Body of pancreas (tissue), 4 donors: Measurements from ENCODE around the gene CD151. TPM values are rescaled to one million over a fixed set of nuclear protein-coding genes. Genes with fewer than 3 reads are reported as not detected.

Experiments used
- ATAC-seq: fragments of 150-250 bp; one replicate; pipeline ENCODE4 v1.9.1; 2016
- DNase-seq, 4 donors: peaks; one replicate each; pipeline ENCODE4 v3.0.0-alpha.2; 2019
- H3K27ac ChIP-seq, 4 donors: fragments of 200-600 bp; sonication (generic); 1 replicate in 3 of 4; 2 replicates in 1 of 4; pipeline versions ENCODE4 v1.5.1 to v1.6.1; 2016 to 2019; ENCODE audit warnings: mild to moderate bottlenecking in 1 of 4, mixed read lengths in 1 of 4, moderate library complexity in 1 of 4
- H3K27me3 ChIP-seq, 2 donors: fragments of 200-600 bp; sonication (generic); one replicate each; pipeline ENCODE4 v1.6.0; 2016; ENCODE audit warnings: mild to moderate bottlenecking in 1 of 2
- H3K36me3 ChIP-seq, 2 donors: fragments of 200-600 bp; sonication (generic); replicated peaks in 1 of 2; 2 replicates each; pipeline ENCODE4 v1.5.1; 2016; ENCODE audit warnings: low read depth in 2 of 2; ENCODE audit not compliant: insufficient read depth in 1 of 2
- H3K4me1 ChIP-seq: fragments of 200-600 bp; sonication (generic); one replicate; pipeline ENCODE4 v1.6.0; 2016
- H3K4me3 ChIP-seq, 2 donors: fragments of 200-600 bp; sonication (generic); 1 replicate in 1 of 2; 2 replicates in 1 of 2; pipeline ENCODE4 v1.5.1; 2016 to 2019
- H3K9me3 ChIP-seq, 3 donors: fragments of 200-600 bp; sonication (generic); 1 replicate in 2 of 3; 2 replicates in 1 of 3; pipeline ENCODE4 v1.5.1; 2016
- POLR2A ChIP-seq, 3 donors: fragments of 450-650 bp; IDR thresholded peaks; one replicate each; pipeline ENCODE4 v1.6.1; 2016; ENCODE audit warnings: antibody characterized with exemption in 3 of 3, mild to moderate bottlenecking in 2 of 3
- WGBS, 2 donors: methylation state at CpG; one replicate each; pipeline ENCODE4 v1.1.5; 2017; 5-methylcytosine and 5-hydroxymethylcytosine counted together
- intact Hi-C: fragments of 100-400 bp; cut with DNase I; formaldehyde crosslinking; loops from one replicate; pipeline ENCODE4 v1.15.1; 2023
- total RNA-seq, 2 donors: library from RNA; depleted of rRNA; stranded (reverse); fragments of >200 nt; gene quantifications; one replicate each; pipeline ENCODE4 v1.1.0, GENCODE V29; 2016
- TF ChIP-seq, protein P1 (sequence below), 7 experiments: fragments of 450-650 bp in 4 of 7; fragments of 200-600 bp in 3 of 7; sonication (generic) in 3 of 7; IDR thresholded peaks; one replicate each; pipeline ENCODE4 v1.5.1; 2016 to 2019; ENCODE audit warnings: antibody characterized with exemption in 7 of 7

The CD151 gene
- total RNA-seq, 2 donors from 2014 or later = 152 to 282 TPM

DNA sequence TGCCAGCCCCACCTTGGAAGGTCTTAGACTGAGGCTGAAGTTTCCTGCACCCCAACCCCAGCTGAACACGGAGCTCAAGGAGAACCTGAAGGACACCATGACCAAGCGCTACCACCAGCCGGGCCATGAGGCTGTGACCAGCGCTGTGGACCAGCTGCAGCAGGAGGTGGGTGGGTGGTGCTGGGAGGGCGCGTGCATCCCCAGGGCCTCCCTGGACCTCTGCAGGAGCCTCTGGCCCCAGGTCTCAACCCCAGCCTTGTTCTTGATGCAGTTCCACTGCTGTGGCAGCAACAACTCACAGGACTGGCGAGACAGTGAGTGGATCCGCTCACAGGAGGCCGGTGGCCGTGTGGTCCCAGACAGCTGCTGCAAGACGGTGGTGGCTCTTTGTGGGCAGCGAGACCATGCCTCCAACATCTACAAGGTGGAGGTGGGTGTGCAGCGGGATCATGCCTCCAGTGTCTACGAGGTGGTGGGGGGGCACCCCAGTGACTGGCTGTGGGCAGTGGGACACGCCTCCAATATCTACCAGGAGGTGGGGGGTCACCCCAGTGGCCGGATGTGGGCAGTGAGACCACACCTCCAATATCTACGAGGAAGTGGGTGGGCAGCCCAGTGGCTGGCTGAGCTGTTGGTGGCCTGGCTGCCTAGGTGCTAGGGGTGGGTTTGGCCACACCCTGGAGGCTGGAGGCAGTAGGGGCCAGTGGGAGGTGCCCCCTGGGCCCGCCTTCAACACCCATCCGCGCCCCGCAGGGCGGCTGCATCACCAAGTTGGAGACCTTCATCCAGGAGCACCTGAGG lies 4.6 kb downstream of the CD151 start:
- H3K4me1 ChIP-seq = peaks cover 78% of the 10 kb centered on the region

DNA sequence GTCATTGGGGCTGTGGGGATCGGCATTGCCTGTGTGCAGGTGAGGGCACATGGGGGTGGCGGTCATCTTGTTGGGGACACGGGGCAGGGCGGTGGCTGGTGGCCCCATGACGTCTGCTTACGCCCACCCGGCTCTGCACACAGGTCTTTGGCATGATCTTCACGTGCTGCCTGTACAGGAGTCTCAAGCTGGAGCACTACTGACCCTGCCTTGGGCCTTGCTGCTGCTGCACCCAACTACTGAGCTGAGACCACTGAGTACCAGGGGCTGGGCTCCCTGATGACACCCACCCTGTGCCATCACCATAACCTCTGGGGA lies 5.2 kb downstream of the CD151 start:
- TF ChIP-seq, protein P1, sequence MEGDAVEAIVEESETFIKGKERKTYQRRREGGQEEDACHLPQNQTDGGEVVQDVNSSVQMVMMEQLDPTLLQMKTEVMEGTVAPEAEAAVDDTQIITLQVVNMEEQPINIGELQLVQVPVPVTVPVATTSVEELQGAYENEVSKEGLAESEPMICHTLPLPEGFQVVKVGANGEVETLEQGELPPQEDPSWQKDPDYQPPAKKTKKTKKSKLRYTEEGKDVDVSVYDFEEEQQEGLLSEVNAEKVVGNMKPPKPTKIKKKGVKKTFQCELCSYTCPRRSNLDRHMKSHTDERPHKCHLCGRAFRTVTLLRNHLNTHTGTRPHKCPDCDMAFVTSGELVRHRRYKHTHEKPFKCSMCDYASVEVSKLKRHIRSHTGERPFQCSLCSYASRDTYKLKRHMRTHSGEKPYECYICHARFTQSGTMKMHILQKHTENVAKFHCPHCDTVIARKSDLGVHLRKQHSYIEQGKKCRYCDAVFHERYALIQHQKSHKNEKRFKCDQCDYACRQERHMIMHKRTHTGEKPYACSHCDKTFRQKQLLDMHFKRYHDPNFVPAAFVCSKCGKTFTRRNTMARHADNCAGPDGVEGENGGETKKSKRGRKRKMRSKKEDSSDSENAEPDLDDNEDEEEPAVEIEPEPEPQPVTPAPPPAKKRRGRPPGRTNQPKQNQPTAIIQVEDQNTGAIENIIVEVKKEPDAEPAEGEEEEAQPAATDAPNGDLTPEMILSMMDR (IDR thresholded peaks at IDR 0.05) = no peak
- TF ChIP-seq POLR2A (IDR thresholded peaks at IDR 0.05) = no peak
- 70 to 87% methylated on average over 4 to 8 of the region's 8 CpGs for WGBS, 2 donors
- intact Hi-C loops = no loop called here
- Histone ChIP-seq H3K36me3 (peaks cover 0 to 20% of the 10 kb centered on the region in 2 donors), H3K9me3 (no peaks in the 10 kb centered on the region), H3K27ac (peak overlapping the region in 3 of 4 donors; percentile 44 to 99 (median 99)), H3K27me3 (no peaks in the 10 kb centered on the region), H3K4me3 (no peak overlapping the region), H3K4me1 (peaks cover 76% of the 10 kb centered on the region)
- ATAC-seq (no peak), DNase-seq (no peak)

More for the DNA sequence above, 4.6 kb downstream of the CD151 start:
- WGBS, 2 donors = 82% methylated on average over 11 to 22 of the region's 22 CpGs
- intact Hi-C loops = no loop called here
- H3K36me3 ChIP-seq = peaks cover 0 to 20% of the 10 kb centered on the region in 2 donors
- no peaks in the 10 kb centered on the region for H3K27me3 ChIP-seq
- DNase-seq = no peak
- H3K27ac ChIP-seq = peak overlapping the region; percentile 41 to 99 (median 98)
- no peak for ATAC-seq
- no peak for TF ChIP-seq POLR2A (IDR thresholded peaks at IDR 0.05)
- H3K4me3 ChIP-seq = no peak overlapping the region
- no peaks in the 10 kb centered on the region for H3K9me3 ChIP-seq

DNA sequence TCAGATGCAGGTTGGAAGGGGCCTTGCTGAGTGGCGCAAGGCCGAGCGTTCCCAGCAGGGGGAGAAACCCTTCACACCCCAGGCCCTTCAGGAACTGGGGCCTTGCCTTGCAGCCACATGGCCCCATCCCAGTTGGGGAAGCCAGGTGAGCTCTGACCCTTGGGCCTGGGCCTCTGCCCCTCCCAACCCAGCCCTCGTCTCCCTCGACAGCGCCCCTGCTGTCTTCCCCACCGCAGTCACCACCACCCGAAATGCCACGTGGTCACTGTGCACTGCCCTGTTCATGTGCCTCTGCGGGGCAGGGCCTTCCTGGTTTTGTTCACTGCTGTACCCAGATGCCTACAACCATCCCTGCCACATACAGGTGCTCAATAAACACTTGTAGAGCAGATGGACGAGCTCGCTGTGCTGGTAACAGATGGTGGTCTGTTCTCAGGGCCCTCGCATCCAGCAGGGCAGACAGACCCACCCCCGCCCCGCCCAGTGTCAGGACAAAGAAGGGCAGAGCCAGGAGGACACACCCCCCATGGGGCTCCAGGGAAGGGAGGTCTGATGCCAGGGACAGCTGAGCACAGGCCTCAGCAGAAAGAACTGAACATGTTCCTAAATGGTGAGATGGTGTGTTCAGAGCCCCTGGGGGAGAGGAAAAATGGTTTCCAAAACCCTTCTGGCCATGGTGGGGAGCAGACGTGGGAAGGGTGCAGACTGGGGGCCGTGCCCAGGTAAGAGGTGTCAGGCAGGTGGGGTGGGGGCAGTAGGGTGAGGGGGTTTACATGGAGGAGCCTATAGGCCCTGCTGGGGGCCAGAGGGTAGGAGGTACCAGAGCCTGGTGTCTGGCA lies 5.9 kb downstream of the CD151 start:
- peaks cover 79% of the 10 kb centered on the region for H3K4me1 ChIP-seq
- TF ChIP-seq, protein P1 (IDR thresholded peaks at IDR 0.05) = peak in 3 of 7 experiments; percentile 35 to 48 (median 38)
- peak in 1 of 3 donors; percentile 0 for TF ChIP-seq POLR2A (IDR thresholded peaks at IDR 0.05)
- H3K9me3 ChIP-seq = no peaks in the 10 kb centered on the region
- 44 to 45% methylated on average over 4 to 17 of the region's 17 CpGs for WGBS, 2 donors
- DNase-seq (peak in 2 of 4 donors; percentile 65 to 72), ATAC-seq (no peak)
- peaks cover 0 to 20% of the 10 kb centered on the region in 2 donors for H3K36me3 ChIP-seq
- intact Hi-C loops = no loop called here
- H3K4me3 ChIP-seq = no peak overlapping the region
- H3K27me3 ChIP-seq = no peaks in the 10 kb centered on the region
- H3K27ac ChIP-seq = peak overlapping the region; percentile 20 to 99 (median 42)

DNA sequence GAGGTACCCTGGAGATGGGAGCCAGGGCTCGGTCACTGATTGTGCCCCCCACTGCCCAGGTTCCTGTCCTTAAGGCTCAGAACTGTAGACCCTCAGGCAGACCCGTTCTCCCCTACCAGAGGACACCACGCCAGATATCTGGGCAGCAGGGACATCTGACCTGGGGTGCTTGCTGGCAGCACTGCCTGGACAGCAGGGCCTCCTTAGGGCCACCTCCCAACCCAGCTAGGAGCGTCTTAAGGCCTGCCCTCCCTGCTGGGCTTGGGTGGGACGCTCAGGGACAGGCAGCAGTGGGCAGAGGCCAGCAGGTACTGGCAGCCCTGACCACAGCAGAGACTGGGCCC lies 6.5 kb downstream of the CD151 start:
- peaks cover 0 to 20% of the 10 kb centered on the region in 2 donors for H3K36me3 ChIP-seq
- TF ChIP-seq, protein P1 (IDR thresholded peaks at IDR 0.05) = no peak
- TF ChIP-seq POLR2A (IDR thresholded peaks at IDR 0.05) = no peak
- intact Hi-C loops = no loop called here
- no peak overlapping the region for H3K4me3 ChIP-seq
- ATAC-seq = no peak
- WGBS, 2 donors = 83 to 93% methylated on average over 1 to 3 of the region's 5 CpGs
- peak overlapping the region in 3 of 4 donors; percentile 40 to 99 (median 44) for H3K27ac ChIP-seq
- no peaks in the 10 kb centered on the region for H3K9me3 ChIP-seq
- H3K4me1 ChIP-seq = peaks cover 79% of the 10 kb centered on the region
- no peak for DNase-seq
- no peaks in the 10 kb centered on the region for H3K27me3 ChIP-seq
